Neuronal stem cell (in vitro differentiated cells): ENCODE measurements around the gene ZFYVE28.
A peak's percentile ranks its signal among the peaks of the same experiment; 100 is the strongest.

Experiments used
- DNase-seq: peaks from one replicate; pipeline ENCODE4 v3.0.0-alpha.2; 2013; ENCODE audit warnings: low spot score
- H2AFZ ChIP-seq: one replicate; pipeline ENCODE4 v1.6.1; 2013; ENCODE audit warnings: mild to moderate bottlenecking, low read length, inconsistent platforms
- H2AK5ac ChIP-seq: 2 replicates; pipeline ENCODE4 v1.6.1; 2013; ENCODE audit warnings: low read depth, mild to moderate bottlenecking, inconsistent platforms, low read length, moderate library complexity, mixed read lengths
- H2BK120ac ChIP-seq: 2 replicates; pipeline ENCODE4 v1.6.1; 2013; ENCODE audit warnings: low read depth, mild to moderate bottlenecking, inconsistent platforms, low read length, moderate library complexity, mixed read lengths
- H2BK12ac ChIP-seq: one replicate; pipeline ENCODE4 v1.6.1; 2013; ENCODE audit warnings: low read length, inconsistent platforms
- H2BK15ac ChIP-seq: 2 replicates; pipeline ENCODE4 v1.6.1; 2013; ENCODE audit warnings: mild to moderate bottlenecking, low read length, inconsistent platforms, mixed read lengths
- H2BK5ac ChIP-seq: one replicate; pipeline ENCODE4 v1.6.1; 2013; ENCODE audit warnings: inconsistent platforms, mild to moderate bottlenecking, low read length, moderate library complexity
- H3K14ac ChIP-seq: one replicate; pipeline ENCODE4 v1.6.1; 2013; ENCODE audit warnings: low read length, inconsistent platforms
- H3K18ac ChIP-seq: 2 replicates; pipeline ENCODE4 v1.6.1; 2013; ENCODE audit warnings: low read length, inconsistent platforms
- H3K23ac ChIP-seq: 2 replicates; pipeline ENCODE4 v1.6.1; 2013; ENCODE audit warnings: low read depth, mild to moderate bottlenecking, mixed read lengths, low read length, inconsistent platforms; ENCODE audit not compliant: poor library complexity
- H3K27ac ChIP-seq: replicated peaks from 3 replicates; pipeline ENCODE4 v1.5.1; 2013; ENCODE audit warnings: low read length, inconsistent platforms
- H3K27me3 ChIP-seq, 3 experiments: 2 replicates each; pipeline ENCODE4 v1.6.1; 2013; ENCODE audit warnings: low read length in 3 of 3, mild to moderate bottlenecking in 2 of 3, inconsistent platforms in 1 of 3, low read depth in 1 of 3, mixed read lengths in 1 of 3, moderate library complexity in 1 of 3; ENCODE audit not compliant: control insufficient read depth in 3 of 3, insufficient read depth in 3 of 3
- H3K36me3 ChIP-seq, 2 donors: replicated peaks in 1 of 2; 2 replicates each; pipeline ENCODE4 v1.6.1; 2013; ENCODE audit warnings: low read length in 2 of 2; ENCODE audit not compliant: control insufficient read depth in 2 of 2, insufficient read depth in 2 of 2
- H3K4ac ChIP-seq: 2 replicates; pipeline ENCODE4 v1.6.1; 2013; ENCODE audit warnings: inconsistent platforms, mild to moderate bottlenecking, low read length, moderate library complexity
- H3K4me1 ChIP-seq, 2 donors: 1 replicate in 1 of 2; 2 replicates in 1 of 2; pipeline ENCODE4 v1.6.1; 2013; ENCODE audit warnings: low read length in 2 of 2, low read depth in 1 of 2; ENCODE audit not compliant: control insufficient read depth in 2 of 2, insufficient read depth in 1 of 2
- H3K4me2 ChIP-seq: one replicate; pipeline ENCODE4 v1.6.1; 2013; ENCODE audit warnings: mild to moderate bottlenecking, low read length, inconsistent platforms; ENCODE audit not compliant: insufficient read depth, poor library complexity, severe bottlenecking
- H3K4me3 ChIP-seq, 2 donors: 2 replicates each; pipeline ENCODE4 v1.5.1; 2013; ENCODE audit warnings: low read length in 2 of 2, mild to moderate bottlenecking in 2 of 2, inconsistent platforms in 1 of 2, moderate library complexity in 1 of 2
- H3K79me1 ChIP-seq: one replicate; pipeline ENCODE4 v1.6.1; 2013; ENCODE audit warnings: low read depth, mild to moderate bottlenecking, inconsistent platforms, low read length, moderate library complexity
- H3K9ac ChIP-seq: one replicate; pipeline ENCODE4 v1.6.1; 2013; ENCODE audit warnings: mild to moderate bottlenecking, low read depth, low read length, inconsistent platforms; ENCODE audit not compliant: poor library complexity
- H3K9me3 ChIP-seq, 2 donors: replicated peaks in 1 of 2; 2 replicates each; pipeline versions ENCODE3 to v1.6.1; 2013; ENCODE audit warnings: low read length in 2 of 2, mild to moderate bottlenecking in 2 of 2, inconsistent platforms in 1 of 2, low read depth in 1 of 2, mixed read lengths in 1 of 2, moderate library complexity in 1 of 2; ENCODE audit not compliant: control insufficient read depth in 2 of 2, insufficient read depth in 1 of 2
- H4K8ac ChIP-seq: one replicate; pipeline ENCODE4 v1.6.1; 2013; ENCODE audit warnings: low read depth, mild to moderate bottlenecking, inconsistent platforms, low read length, moderate library complexity
- H4K91ac ChIP-seq: one replicate; pipeline ENCODE4 v1.6.1; 2013; ENCODE audit warnings: low read length, low read depth, mild to moderate bottlenecking, inconsistent platforms; ENCODE audit not compliant: poor library complexity
- WGBS, 2 donors: extraction: QIAGEN DNeasy Blood & Tissue Kit; methylation state at CpG; one replicate each; pipeline ENCODE4 v1.1.7; 2013; ENCODE audit warnings: missing lambda C conversion rate in 2 of 2, mixed read lengths in 1 of 2; ENCODE audit not compliant: insufficient read length in 2 of 2, insufficient replicate concordance in 1 of 2; ENCODE audit errors: extremely low coverage in 2 of 2; 5-methylcytosine and 5-hydroxymethylcytosine counted together

The ZFYVE28 gene

DNA sequence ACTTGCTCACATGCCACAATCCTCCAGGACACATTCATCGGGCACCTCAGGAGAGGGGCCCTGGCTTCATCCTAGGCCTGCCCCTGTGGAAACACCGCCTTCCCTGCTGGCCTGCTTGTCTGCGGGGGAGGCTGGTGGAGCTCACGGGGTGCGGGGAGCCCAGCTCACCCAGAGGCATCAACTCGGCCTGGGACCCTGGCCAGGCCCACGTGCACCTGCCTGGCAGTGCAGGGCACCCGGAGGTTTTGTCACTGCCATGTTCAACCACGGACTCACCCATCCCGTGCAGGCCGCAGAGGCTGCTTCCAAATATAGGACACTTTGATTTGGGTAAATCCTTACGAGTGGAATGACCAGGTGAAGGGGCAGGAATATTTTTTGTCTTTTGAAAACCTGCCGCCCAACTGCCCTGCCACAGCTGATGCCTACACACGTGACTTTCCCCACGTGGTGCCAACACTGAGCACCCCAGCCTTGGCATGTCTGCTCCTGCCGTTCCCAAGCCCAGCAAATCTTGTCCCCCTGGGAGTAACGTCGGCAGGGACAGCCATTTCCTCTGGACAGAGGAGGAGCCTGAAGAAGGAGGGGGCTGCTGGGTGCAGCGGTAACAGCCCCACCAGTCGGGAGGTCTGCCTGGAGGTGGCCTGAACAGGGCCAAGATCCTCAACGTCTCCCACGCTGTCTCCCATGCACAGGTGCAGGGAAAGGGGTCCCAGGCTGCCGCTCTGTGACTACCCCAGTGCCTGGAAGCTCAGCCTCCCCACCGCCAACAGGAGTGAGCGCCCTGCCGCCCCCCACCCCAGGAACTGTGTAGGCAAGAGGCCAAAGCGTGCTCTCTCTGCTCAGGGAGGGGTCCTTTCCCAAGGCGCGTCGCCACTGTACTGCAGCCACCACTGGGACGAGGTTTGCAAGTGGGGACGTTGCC is 165.0 kb downstream of the ZFYVE28 start:
- Histone ChIP-seq H2AFZ (no peak overlapping the region), H3K9ac (no peak overlapping the region), H2BK12ac (no peak overlapping the region), H2BK5ac (peak overlapping the region; percentile 75), H3K4me3 (no peak overlapping the region), H2AK5ac (no peak overlapping the region), H3K9me3 (no peaks in the 10 kb centered on the region), H3K79me1 (peaks cover 15% of the 10 kb centered on the region), H3K4ac (peak overlapping the region; percentile 76), H3K4me2 (no peak overlapping the region), H2BK120ac (no peak overlapping the region), H3K4me1 (no peaks in the 10 kb centered on the region), H4K91ac (no peak overlapping the region), H4K8ac (no peak overlapping the region), H3K36me3 (peaks cover 37 to 51% of the 10 kb centered on the region in 2 donors), H2BK15ac (no peak overlapping the region), H3K14ac (no peak overlapping the region), H3K18ac (no peak overlapping the region), H3K27ac (no peak overlapping the region), H3K23ac (peak overlapping the region; percentile 91), H3K27me3 (no peaks in the 10 kb centered on the region)
- no CpG with 5 or more reads among the region's 32 CpGs for WGBS, 2 donors
- no peak for DNase-seq

- peaks cover 33 to 43% of the 10 kb centered on the region in 2 donors for H3K36me3 ChIP-seq
- no peak overlapping the region for H2AK5ac ChIP-seq
- no peaks in the 10 kb centered on the region for H3K9me3 ChIP-seq
- H3K4me1 ChIP-seq = no peaks in the 10 kb centered on the region
- H2BK5ac ChIP-seq = peak overlapping the region; percentile 75
- H4K8ac ChIP-seq = peak overlapping the region; percentile 82
- no peak overlapping the region for H3K27ac ChIP-seq
- H2BK15ac ChIP-seq = no peak overlapping the region
- no peak for DNase-seq
- no peak overlapping the region for H2BK12ac ChIP-seq
- H3K79me1 ChIP-seq = peaks cover 10% of the 10 kb centered on the region
- no peak overlapping the region for H3K4me3 ChIP-seq
- no peak overlapping the region for H2AFZ ChIP-seq
- peak overlapping the region; percentile 71 for H3K14ac ChIP-seq
- H4K91ac ChIP-seq = no peak overlapping the region
- no peak overlapping the region for H3K9ac ChIP-seq
- H3K4ac ChIP-seq = no peak overlapping the region
- no peak overlapping the region for H3K4me2 ChIP-seq
- no peak overlapping the region for H2BK120ac ChIP-seq
- no peak overlapping the region for H3K18ac ChIP-seq
- no peaks in the 10 kb centered on the region for H3K27me3 ChIP-seq
- no CpG with 5 or more reads among the region's 12 CpGs for WGBS, 2 donors
- peak overlapping the region; percentile 31 for H3K23ac ChIP-seq
Measured at GRCh38 chr4:2252530-2253091, 165.8 kb downstream of the ZFYVE28 start.

DNA sequence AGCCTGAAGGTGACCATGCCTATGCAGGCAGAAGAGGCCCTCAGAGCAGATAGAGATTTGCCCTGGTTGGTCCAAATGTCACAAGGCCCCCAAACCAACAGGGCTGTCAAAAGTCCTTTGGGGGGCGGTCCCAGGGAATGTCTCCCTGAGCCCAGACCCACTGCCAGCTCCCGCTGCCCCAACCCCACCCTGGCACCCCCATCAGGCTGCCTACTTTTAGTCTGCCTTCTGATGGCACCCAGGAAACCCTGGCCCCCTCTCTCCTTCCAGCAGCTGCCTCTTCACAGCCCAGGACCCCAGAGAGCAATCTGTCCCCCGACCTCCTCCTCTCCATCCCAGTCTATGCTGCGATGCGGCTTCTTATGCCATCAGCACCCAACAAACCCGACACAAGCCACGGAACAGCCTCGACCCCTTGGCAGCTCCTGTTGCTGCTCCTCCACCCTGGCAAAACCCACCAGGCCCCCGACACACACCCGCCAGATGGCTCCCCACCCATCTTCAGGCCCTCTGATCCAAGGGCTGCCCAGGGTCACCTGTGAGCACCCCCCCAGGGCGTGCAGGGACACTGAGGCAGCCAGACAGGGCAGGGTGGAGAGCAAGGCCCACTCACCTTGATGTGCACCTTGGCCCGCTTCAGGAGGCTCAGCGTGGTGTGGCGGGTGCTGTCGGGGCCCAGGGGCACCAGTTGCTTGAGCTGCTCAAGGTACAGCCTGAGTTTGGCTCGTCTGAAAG is 166.5 kb downstream of the ZFYVE28 start:
- H3K4me3 ChIP-seq = no peak overlapping the region
- H2BK5ac ChIP-seq = peak overlapping the region; percentile 75
- H3K23ac ChIP-seq = peak overlapping the region; percentile 31
- peak overlapping the region; percentile 71 for H3K14ac ChIP-seq
- H2AFZ ChIP-seq = no peak overlapping the region
- H3K9me3 ChIP-seq = no peaks in the 10 kb centered on the region
- no peak overlapping the region for H2AK5ac ChIP-seq
- H2BK15ac ChIP-seq = no peak overlapping the region
- H3K36me3 ChIP-seq = peaks cover 32 to 39% of the 10 kb centered on the region in 2 donors
- peaks cover 5% of the 10 kb centered on the region for H3K79me1 ChIP-seq
- H2BK120ac ChIP-seq = no peak overlapping the region
- no peak overlapping the region for H3K4me2 ChIP-seq
- H3K27ac ChIP-seq = no peak overlapping the region
- no CpG with 5 or more reads among the region's 16 CpGs for WGBS, 2 donors
- no peak for DNase-seq
- H3K27me3 ChIP-seq = no peaks in the 10 kb centered on the region
- H2BK12ac ChIP-seq = no peak overlapping the region
- no peak overlapping the region for H3K4ac ChIP-seq
- peak overlapping the region; percentile 11 for H3K18ac ChIP-seq
- peak overlapping the region; percentile 82 for H4K8ac ChIP-seq
- H3K4me1 ChIP-seq = no peaks in the 10 kb centered on the region
- no peak overlapping the region for H4K91ac ChIP-seq
- H3K9ac ChIP-seq = no peak overlapping the region
